Large intestine (tissue), 12 donors: ENCODE results near the gene RABEPK. TPM values are rescaled to one million over a fixed set of nuclear protein-coding genes. Genes with fewer than 3 reads are reported as not detected.
"Not testable (repeated sequence)": the region's sequence is repeated elsewhere in the genome, so short reads cannot be mapped to it uniquely, and the experiment has no call there.

Experiments used
- DNase-seq, 2 donors: peaks; one replicate each; pipeline versions ENCODE4 v3.0.0 to v3.0.0-alpha.2; 2013
- H3K27ac ChIP-seq: one replicate; pipeline ENCODE4 v1.5.1; 2013; ENCODE audit warnings: low read length
- H3K27me3 ChIP-seq: 2 replicates; pipeline ENCODE4 v1.6.1; 2013; ENCODE audit warnings: low read length; ENCODE audit not compliant: control insufficient read depth, insufficient read depth
- H3K36me3 ChIP-seq: 2 replicates; pipeline ENCODE4 v1.6.1; 2013; ENCODE audit warnings: low read length; ENCODE audit not compliant: control insufficient read depth, insufficient read depth
- H3K4me1 ChIP-seq: one replicate; pipeline ENCODE4 v1.6.1; 2013; ENCODE audit warnings: low read length; ENCODE audit not compliant: control insufficient read depth, insufficient read depth
- H3K4me3 ChIP-seq: one replicate; pipeline ENCODE4 v1.5.1; 2013; ENCODE audit warnings: low read length
- H3K9me3 ChIP-seq: one replicate; pipeline ENCODE4 v1.6.1; 2013; ENCODE audit warnings: mild to moderate bottlenecking, low read depth, low read length, moderate library complexity; ENCODE audit not compliant: control insufficient read depth
- WGBS: methylation state at CpG from one replicate; pipeline ENCODE4 v1.1.5; 2013; ENCODE audit warnings: low lambda C conversion rate; ENCODE audit not compliant: insufficient coverage; 5-methylcytosine and 5-hydroxymethylcytosine counted together
- long read RNA-seq, 11 donors: transcript quantifications; one replicate each; lab custom pipeline, GENCODE V29; 2026
- polyA plus RNA-seq: library from polyadenylated mRNA; unstranded; fragments of 120-200 nt; gene quantifications from one replicate; pipeline ENCODE4 v1.2.1, GENCODE V29; 2013

Gene RABEPK, protein sequence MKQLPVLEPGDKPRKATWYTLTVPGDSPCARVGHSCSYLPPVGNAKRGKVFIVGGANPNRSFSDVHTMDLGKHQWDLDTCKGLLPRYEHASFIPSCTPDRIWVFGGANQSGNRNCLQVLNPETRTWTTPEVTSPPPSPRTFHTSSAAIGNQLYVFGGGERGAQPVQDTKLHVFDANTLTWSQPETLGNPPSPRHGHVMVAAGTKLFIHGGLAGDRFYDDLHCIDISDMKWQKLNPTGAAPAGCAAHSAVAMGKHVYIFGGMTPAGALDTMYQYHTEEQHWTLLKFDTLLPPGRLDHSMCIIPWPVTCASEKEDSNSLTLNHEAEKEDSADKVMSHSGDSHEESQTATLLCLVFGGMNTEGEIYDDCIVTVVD
- polyA plus RNA-seq: 21.1 TPM
- long read RNA-seq, donor 1, partial matches to known transcripts: 0 of 5 reads
- long read RNA-seq, donor 1, other reads (novel, unspliced or antisense): 0 of 5 reads
- long read RNA-seq, donor 2, transcript RABEPK-204 (9 exons, 1,466 nt): major isoform, 5 of 685 reads
- long read RNA-seq, donor 2, partial matches to known transcripts: 426 of 685 reads
- long read RNA-seq, donor 2, other reads (novel, unspliced or antisense): 251 of 685 reads
- long read RNA-seq, donor 3: 0 reads
- long read RNA-seq, donor 4, partial matches to known transcripts: 0 of 2 reads
- long read RNA-seq, donor 4, other reads (novel, unspliced or antisense): 0 of 2 reads
- long read RNA-seq, donor 5, partial matches to known transcripts: 98 of 194 reads
- long read RNA-seq, donor 5, other reads (novel, unspliced or antisense): 91 of 194 reads
- long read RNA-seq, donor 6, partial matches to known transcripts: 1,584 of 1,591 reads
- long read RNA-seq, donor 6, other reads (novel, unspliced or antisense): 5 of 1,591 reads
- long read RNA-seq, donor 7, partial matches to known transcripts: 0 of 2 reads
- long read RNA-seq, donor 7, other reads (novel, unspliced or antisense): 0 of 2 reads
- long read RNA-seq, donor 8, transcript RABEPK-204 (9 exons, 1,466 nt): major isoform, 5 of 7 reads
- long read RNA-seq, donor 8, partial matches to known transcripts: 0 of 7 reads
- long read RNA-seq, donor 8, other reads (novel, unspliced or antisense): 0 of 7 reads
- long read RNA-seq, donor 9, transcript RABEPK-204 (9 exons, 1,466 nt): major isoform, 6 of 8 reads
- long read RNA-seq, donor 9, partial matches to known transcripts: 0 of 8 reads
- long read RNA-seq, donor 9, other reads (novel, unspliced or antisense): 0 of 8 reads
- long read RNA-seq, donor 10, transcript RABEPK-204 (9 exons, 1,466 nt): major isoform, 5 of 722 reads
- long read RNA-seq, donor 10, partial matches to known transcripts: 340 of 722 reads
- long read RNA-seq, donor 10, other reads (novel, unspliced or antisense): 374 of 722 reads
- long read RNA-seq, donor 11, partial matches to known transcripts: 353 of 360 reads
- long read RNA-seq, donor 11, other reads (novel, unspliced or antisense): 0 of 360 reads

DNA sequence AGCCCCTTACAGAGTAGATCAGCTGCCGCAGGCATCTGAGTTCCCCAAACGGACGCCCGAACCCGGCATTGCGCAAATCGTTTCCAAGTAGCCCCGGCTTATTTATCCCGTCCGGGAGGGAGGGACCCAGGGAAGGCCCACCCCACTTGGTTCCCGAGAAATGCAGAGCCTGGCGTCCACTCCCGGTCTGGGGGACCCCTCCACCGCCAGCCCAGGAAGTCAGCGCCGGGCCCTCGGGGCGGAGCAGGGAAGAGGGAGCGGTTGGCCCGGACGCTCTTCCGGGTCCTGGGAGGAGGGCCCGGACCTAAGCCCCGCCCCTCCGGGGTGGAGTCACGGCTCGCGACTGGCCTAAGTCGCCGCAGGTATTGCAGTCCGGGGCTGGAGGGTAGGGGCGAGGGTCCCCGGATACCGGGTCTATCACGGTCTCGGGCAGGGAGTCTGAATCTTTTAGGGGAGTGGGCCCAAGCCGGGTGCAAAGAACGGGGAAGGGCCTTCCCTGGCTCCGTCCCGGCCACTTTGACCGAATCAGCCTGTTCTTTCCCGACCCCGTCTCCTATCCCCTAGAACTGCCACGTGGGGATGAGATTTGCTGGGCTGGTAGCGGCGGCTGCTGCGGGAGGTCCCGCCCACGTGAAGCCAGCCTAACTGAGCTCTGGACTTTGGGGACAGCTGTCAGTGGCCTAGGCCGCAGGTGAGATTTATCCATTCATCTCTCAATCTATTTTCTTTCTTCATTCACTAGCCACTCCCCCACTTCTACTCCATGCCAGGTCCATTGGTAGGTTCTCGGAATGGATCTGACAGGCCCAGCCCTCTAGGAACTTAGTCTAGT, at the start of gene RABEPK:
Gene RABEPK, plus strand, starts transcription at position 327 of the 832 bp plus-strand sequence. CDS start 2,472 bp downstream, outside the sequence.
- no peaks in the 10 kb centered on the region for H3K9me3 ChIP-seq
- no CpG with 5 or more reads among the region's 51 CpGs for WGBS
- H3K4me3 ChIP-seq: peak within 1 kb of the TSS; percentile 56

DNA sequence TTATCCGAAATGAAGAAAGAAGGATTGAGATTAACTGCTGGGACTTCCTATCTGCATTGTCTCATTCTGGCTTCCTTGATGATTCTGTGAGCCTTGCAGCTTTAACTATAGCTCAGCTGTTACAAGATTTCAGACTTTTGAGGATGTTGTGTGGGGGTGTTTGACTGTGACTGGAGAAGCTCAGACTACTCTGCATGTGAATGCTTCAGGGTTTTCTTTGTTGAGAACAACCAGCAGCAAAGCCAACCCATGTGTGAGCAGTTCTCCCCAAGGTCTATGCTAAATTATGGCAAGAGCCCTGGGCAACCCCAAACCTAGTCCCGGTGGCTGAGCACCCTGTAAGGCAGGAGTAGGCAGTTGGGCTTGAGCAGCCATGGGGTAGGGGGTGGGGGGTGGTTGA, 48.6 kb upstream of the RABEPK start:
- Histone ChIP-seq H3K27ac (no peak overlapping the region), H3K9me3 (no peaks in the 10 kb centered on the region), H3K4me3 (no peak overlapping the region), H3K36me3 (peaks cover 47% of the 10 kb centered on the region), H3K4me1 (peaks cover 3% of the 10 kb centered on the region), H3K27me3 (no peaks in the 10 kb centered on the region)
- no CpG with 5 or more reads among the region's 2 CpGs for WGBS
- DNase-seq: no peak

More for the DNA sequence above, at the start of gene RABEPK:
- no peaks in the 10 kb centered on the region for H3K27me3 ChIP-seq
- peak; percentile 96 to 97 for DNase-seq
- peaks cover 6% of the 10 kb centered on the region for H3K36me3 ChIP-seq
- peaks cover 8% of the 10 kb centered on the region for H3K4me1 ChIP-seq
- H3K27ac ChIP-seq: peak within 1 kb of the TSS; percentile 82

DNA sequence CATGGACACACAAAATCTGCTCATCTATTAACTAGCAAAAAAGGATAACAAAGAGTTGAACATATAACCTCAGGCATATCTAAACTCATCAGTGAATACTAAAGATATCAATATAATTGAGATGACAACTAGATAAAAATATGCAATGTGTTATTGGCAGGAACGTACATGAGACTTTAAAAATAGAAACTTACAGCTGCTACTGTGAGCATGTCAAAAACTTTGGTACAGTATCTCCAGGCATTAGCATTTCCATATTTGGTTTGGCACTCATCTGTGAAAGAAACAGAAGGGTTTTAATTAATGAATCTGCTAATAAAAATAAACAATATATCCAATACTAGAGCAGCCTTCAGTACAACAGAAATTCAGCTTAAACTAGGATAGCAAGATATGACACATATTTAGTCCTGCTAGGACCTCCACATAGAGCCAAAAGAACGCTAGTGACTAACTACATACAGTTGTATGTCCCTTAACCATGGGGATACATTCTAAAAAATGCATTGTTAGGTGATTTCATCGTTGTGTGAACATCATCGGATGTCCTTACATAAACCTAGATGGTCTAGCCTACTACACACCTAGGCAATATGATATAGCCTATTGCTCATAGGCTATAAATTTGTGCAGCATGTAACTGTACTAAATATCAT, 46.5 kb upstream of the RABEPK start:
- Histone ChIP-seq H3K36me3 (peaks cover 52% of the 10 kb centered on the region), H3K27me3 (no peaks in the 10 kb centered on the region), H3K27ac (no peak overlapping the region), H3K4me1 (peaks cover 3% of the 10 kb centered on the region), H3K4me3 (no peak overlapping the region), H3K9me3 (no peaks in the 10 kb centered on the region)
- no CpG with 5 or more reads among the region's 4 CpGs for WGBS
- DNase-seq: no peak

DNA sequence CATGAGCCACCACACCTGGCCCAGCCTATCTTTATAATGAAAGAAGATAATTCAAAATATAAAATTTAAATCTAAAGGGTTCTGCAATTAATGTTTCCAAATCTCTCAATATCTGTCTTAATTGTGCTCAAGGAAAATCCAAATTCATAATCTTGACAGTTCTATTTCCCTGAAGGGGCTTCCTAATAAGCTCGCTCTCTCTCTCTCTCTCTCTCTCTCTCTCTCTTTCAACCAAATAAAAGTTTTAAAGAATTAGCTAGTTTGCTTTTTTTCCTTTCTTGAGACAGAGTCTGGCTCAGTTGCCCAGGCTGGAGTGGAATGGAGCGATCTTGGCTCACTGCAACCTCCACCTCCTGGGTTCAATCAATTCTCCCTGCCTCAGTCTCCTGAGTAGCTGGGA, 43.8 kb upstream of the RABEPK start:
- H3K4me3 ChIP-seq: no peak overlapping the region
- H3K27ac ChIP-seq: no peak overlapping the region
- peaks cover 32% of the 10 kb centered on the region for H3K36me3 ChIP-seq
- no peaks in the 10 kb centered on the region for H3K4me1 ChIP-seq
- H3K9me3 ChIP-seq: no peaks in the 10 kb centered on the region
- no peak for DNase-seq
- H3K27me3 ChIP-seq: no peaks in the 10 kb centered on the region
- WGBS: 100% methylated on average over 1 of the region's 2 CpGs

DNA sequence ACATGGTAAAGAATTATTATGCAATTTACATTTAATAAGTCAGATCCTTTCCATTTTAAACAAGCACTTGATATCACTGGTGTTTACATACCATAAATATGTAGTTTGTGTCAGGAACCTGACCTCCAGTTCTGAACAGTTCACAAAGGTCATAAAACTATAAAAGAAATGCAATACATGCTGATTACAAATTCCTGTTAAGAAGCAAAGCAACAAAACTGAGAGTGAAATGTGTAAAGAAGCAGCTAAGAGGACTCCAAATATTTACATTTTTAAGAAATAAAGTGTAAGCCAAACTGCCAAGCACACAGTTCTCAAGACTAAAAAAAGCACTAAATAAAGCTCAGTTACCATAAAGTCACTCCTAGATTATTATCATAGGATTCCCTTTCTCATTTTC, 39.6 kb upstream of the RABEPK start:
- H3K27me3 ChIP-seq: no peaks in the 10 kb centered on the region
- no peaks in the 10 kb centered on the region for H3K9me3 ChIP-seq
- no peaks in the 10 kb centered on the region for H3K4me1 ChIP-seq
- H3K36me3 ChIP-seq: peaks cover 5% of the 10 kb centered on the region
- no peak overlapping the region for H3K27ac ChIP-seq
- no peak overlapping the region for H3K4me3 ChIP-seq
- peak in 1 of 2 donors; percentile 39 for DNase-seq

DNA sequence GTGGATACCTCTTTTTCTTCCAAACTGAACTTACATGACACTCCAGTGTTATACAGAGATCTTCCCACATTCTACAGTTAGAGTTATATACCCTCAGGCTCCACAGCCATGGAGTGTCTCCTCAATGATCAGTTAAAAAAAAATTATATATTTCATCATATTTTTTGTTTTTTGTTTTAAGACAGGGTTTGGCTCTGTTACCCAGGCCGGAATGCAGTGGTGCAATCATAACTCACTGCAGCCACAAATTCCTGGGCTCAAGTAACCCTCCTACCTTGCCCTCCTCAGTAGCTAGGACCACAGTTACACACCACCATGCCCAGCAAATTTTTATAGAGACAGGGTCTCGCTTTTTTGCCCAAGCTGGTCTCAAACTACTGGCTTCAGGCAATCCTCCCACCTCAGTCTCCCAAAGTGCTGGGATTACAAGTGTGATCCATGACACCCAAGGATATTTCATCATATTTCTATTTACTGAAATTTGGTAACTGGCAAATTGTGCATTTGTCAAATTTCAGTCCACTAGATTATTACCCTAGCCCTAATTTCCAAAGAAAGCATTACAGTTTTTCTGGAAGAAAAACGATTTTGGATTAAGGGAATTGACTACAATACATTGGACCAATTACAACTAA, 38.9 kb upstream of the RABEPK start:
- no CpG with 5 or more reads among the region's 3 CpGs for WGBS
- H3K36me3 ChIP-seq: peaks cover 5% of the 10 kb centered on the region
- H3K4me1 ChIP-seq: no peaks in the 10 kb centered on the region
- H3K27me3 ChIP-seq: no peaks in the 10 kb centered on the region
- no peaks in the 10 kb centered on the region for H3K9me3 ChIP-seq
- DNase-seq: no peak
- H3K27ac ChIP-seq: no peak overlapping the region
- H3K4me3 ChIP-seq: no peak overlapping the region

DNA sequence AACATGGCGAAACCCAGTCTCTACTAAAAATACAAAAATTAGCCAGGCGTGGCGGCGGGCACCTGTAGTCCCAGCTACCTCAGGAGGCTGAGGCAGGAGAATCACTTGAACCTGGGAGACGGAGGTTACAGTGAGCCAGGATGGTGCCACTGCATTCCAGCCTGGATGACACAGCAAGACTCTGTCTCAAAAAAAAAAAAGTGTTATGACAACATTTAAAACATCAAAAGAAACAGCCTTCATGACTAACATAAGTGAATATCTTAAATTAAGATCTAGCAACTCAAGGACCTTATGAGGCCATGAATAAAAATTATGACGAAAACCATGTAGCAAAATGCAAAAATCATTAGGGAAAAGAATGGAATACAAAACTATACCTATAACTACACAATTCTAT, 37.5 kb upstream of the RABEPK start:
- DNase-seq, H3K27me3 ChIP-seq, H3K27ac ChIP-seq, H3K4me3 ChIP-seq, H3K4me1 ChIP-seq, H3K36me3 ChIP-seq, H3K9me3 ChIP-seq: not testable (repeated sequence)
- WGBS: 100% methylated on average over 1 of the region's 6 CpGs

DNA sequence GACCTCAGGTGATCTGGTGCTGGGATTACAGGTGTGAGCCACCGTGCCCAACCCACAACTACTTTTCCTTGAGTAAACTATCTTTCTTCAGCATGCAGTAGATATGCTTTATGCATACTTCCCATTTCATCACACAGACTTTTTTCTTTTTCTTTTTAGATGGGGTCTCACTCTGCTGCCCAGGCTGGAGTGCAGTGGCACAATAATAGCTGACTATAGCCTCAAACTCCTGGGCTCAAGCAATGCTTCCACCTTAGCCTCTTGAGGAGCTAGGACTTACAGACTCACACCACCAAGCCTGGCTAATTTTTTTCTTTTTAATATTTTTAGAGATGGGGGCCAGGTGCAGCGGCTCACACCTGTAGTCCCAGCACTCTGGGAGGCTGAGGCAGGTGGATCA, 33.6 kb upstream of the RABEPK start:
- no peak for DNase-seq
- Histone ChIP-seq H3K4me1 (no peaks in the 10 kb centered on the region), H3K4me3 (no peak overlapping the region), H3K27ac (no peak overlapping the region), H3K9me3 (no peaks in the 10 kb centered on the region), H3K36me3 (peaks cover 13% of the 10 kb centered on the region), H3K27me3 (no peaks in the 10 kb centered on the region)
- WGBS: no CpG with 5 or more reads among the region's 2 CpGs

DNA sequence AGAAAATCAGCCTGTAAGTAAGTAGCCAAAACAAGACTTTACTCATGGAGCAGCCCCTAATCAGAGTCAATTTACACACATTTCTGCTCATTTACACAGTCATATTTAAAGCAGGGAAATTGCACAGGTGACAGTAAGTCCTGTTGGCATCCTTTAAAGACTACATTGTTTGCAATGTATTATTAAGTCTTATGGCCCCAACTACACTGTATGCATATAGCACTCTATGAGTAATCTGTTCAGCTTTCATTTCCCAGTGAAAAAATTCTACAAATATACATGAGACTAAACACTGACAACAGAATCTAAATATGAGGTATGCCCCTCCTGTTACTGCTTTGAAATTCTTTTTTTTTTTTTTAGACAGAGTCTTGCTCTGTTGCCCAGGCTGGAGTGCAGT, 30.4 kb upstream of the RABEPK start:
- Histone ChIP-seq H3K4me1 (no peaks in the 10 kb centered on the region), H3K36me3 (peaks cover 15% of the 10 kb centered on the region), H3K9me3 (no peaks in the 10 kb centered on the region), H3K27ac (no peak overlapping the region), H3K27me3 (no peaks in the 10 kb centered on the region), H3K4me3 (no peak overlapping the region)
- no peak for DNase-seq
